ENCODE results near the gene TECTA.

TECTA gene

GRCh38 chr11:121151207-121151688, 50.2 kb downstream of the TECTA start:
- no peaks in the 10 kb centered on the region for H3K4me1 ChIP-seq (ENCODE audit: control insufficient read depth, low read length)
- TF ChIP-seq CTCF (IDR thresholded peaks at IDR 0.05; ENCODE audit: low read depth, low read length, poor library complexity, severe bottlenecking) (no peak), EZH2phosphoT487 (IDR thresholded peaks at IDR 0.05; ENCODE audit: borderline replicate concordance, low read length) (no peak)
- H3F3A ChIP-seq (ENCODE audit: control insufficient read depth, insufficient read depth) = no peaks in the 10 kb centered on the region
- H3K9me2 ChIP-seq (replicated peaks; ENCODE audit: control insufficient read depth, low read length) = no peaks in the 10 kb centered on the region
- no peaks in the 10 kb centered on the region for H4K20me1 ChIP-seq (ENCODE audit: control insufficient read depth, insufficient read depth, low read depth, low read length)
- H3K27me3 ChIP-seq (ENCODE audit: control insufficient read depth, low read length) = no peaks in the 10 kb centered on the region
- H3K36me3 ChIP-seq (ENCODE audit: control insufficient read depth, low read length) = no peaks in the 10 kb centered on the region
- H3K4me2 ChIP-seq (ENCODE audit: low read length) = no peak overlapping the region
- H3K4me3 ChIP-seq (ENCODE audit: low read length) = no peak overlapping the region
- H3K9me3 ChIP-seq (ENCODE audit: control insufficient read depth, insufficient read depth, low read length) = no peaks in the 10 kb centered on the region
- H3K27ac ChIP-seq (ENCODE audit: low read depth, low read length) = no peak overlapping the region
- H3K79me2 ChIP-seq (ENCODE audit: control insufficient read depth, low read length) = no peaks in the 10 kb centered on the region

- Histone ChIP-seq H3K79me2 (ENCODE audit: control insufficient read depth, low read length) (no peaks in the 10 kb centered on the region), H3K9me2 (replicated peaks; ENCODE audit: control insufficient read depth, low read length) (no peaks in the 10 kb centered on the region), H4K20me1 (ENCODE audit: control insufficient read depth, insufficient read depth, low read depth, low read length) (no peaks in the 10 kb centered on the region), H3K36me3 (ENCODE audit: control insufficient read depth, low read length) (no peaks in the 10 kb centered on the region), H3K9me3 (ENCODE audit: control insufficient read depth, insufficient read depth, low read length) (no peaks in the 10 kb centered on the region), H3K4me2 (ENCODE audit: low read length) (no peak overlapping the region), H3F3A (ENCODE audit: control insufficient read depth, insufficient read depth) (no peaks in the 10 kb centered on the region), H3K4me1 (ENCODE audit: control insufficient read depth, low read length) (no peaks in the 10 kb centered on the region), H3K27ac (ENCODE audit: low read depth, low read length) (no peak overlapping the region), H3K4me3 (ENCODE audit: low read length) (no peak overlapping the region), H3K27me3 (ENCODE audit: control insufficient read depth, low read length) (no peaks in the 10 kb centered on the region)
- TF ChIP-seq EZH2phosphoT487 (IDR thresholded peaks at IDR 0.05; ENCODE audit: borderline replicate concordance, low read length) = no peak
- no peak for TF ChIP-seq CTCF (IDR thresholded peaks at IDR 0.05; ENCODE audit: low read depth, low read length, poor library complexity, severe bottlenecking)
Observed at GRCh38 chr11:121152764-121153163, 51.7 kb downstream of the TECTA start.

GRCh38 chr11:121153472-121153871, 52.4 kb downstream of the TECTA start:
- no peaks in the 10 kb centered on the region for H3K9me2 ChIP-seq (replicated peaks; ENCODE audit: control insufficient read depth, low read length)
- no peak overlapping the region for H3K4me3 ChIP-seq (ENCODE audit: low read length)
- H3K9me3 ChIP-seq (ENCODE audit: control insufficient read depth, insufficient read depth, low read length) = no peaks in the 10 kb centered on the region
- H3K4me2 ChIP-seq (ENCODE audit: low read length) = no peak overlapping the region
- no peak overlapping the region for H3K27ac ChIP-seq (ENCODE audit: low read depth, low read length)
- no peaks in the 10 kb centered on the region for H3K36me3 ChIP-seq (ENCODE audit: control insufficient read depth, low read length)
- no peaks in the 10 kb centered on the region for H3K79me2 ChIP-seq (ENCODE audit: control insufficient read depth, low read length)
- no peaks in the 10 kb centered on the region for H4K20me1 ChIP-seq (ENCODE audit: control insufficient read depth, insufficient read depth, low read depth, low read length)
- H3K4me1 ChIP-seq (ENCODE audit: control insufficient read depth, low read length) = no peaks in the 10 kb centered on the region
- no peak for TF ChIP-seq EZH2phosphoT487 (IDR thresholded peaks at IDR 0.05; ENCODE audit: borderline replicate concordance, low read length)
- peak; percentile 42 for TF ChIP-seq CTCF (IDR thresholded peaks at IDR 0.05; ENCODE audit: low read depth, low read length, poor library complexity, severe bottlenecking)
- H3K27me3 ChIP-seq (ENCODE audit: control insufficient read depth, low read length) = no peaks in the 10 kb centered on the region
- H3F3A ChIP-seq (ENCODE audit: control insufficient read depth, insufficient read depth) = no peaks in the 10 kb centered on the region

All from DOHH2 (cell line).